ENCODE measurements around the gene SMIM12.
A peak's percentile ranks its signal among the peaks of the same experiment; 100 is the strongest.
"Not testable (repeated sequence)": the region's sequence is repeated elsewhere in the genome, so short reads cannot be mapped to it uniquely, and the experiment has no call there.

The SMIM12 gene

GRCh38 chr1:34842073-34842472 is 17.5 kb downstream of the SMIM12 start:
- no peak for DNase-seq

GRCh38 chr1:34840426-34840825 is 19.1 kb downstream of the SMIM12 start:
- DNase-seq = no peak

- no peak for DNase-seq
Observed at GRCh38 chr1:34839526-34840305, 19.8 kb downstream of the SMIM12 start.

- DNase-seq = no peak
Observed at GRCh38 chr1:34833711-34834110, 25.8 kb downstream of the SMIM12 start.

- DNase-seq = peak; percentile 22
Observed at GRCh38 chr1:34831721-34832246, 27.8 kb downstream of the SMIM12 start.

GRCh38 chr1:34829250-34829649 is 30.3 kb downstream of the SMIM12 start:
- DNase-seq = no peak

- no peak for DNase-seq
Observed at GRCh38 chr1:34828611-34829010, 30.9 kb downstream of the SMIM12 start.

GRCh38 chr1:34827341-34827941 is 32.1 kb downstream of the SMIM12 start:
- no peak for DNase-seq

GRCh38 chr1:34825455-34826091 is 34.0 kb downstream of the SMIM12 start:
- no peak for DNase-seq

GRCh38 chr1:34824817-34825454 is 34.6 kb downstream of the SMIM12 start:
- DNase-seq = no peak

GRCh38 chr1:34822202-34822601 is 37.3 kb downstream of the SMIM12 start:
- no peak for DNase-seq

GRCh38 chr1:34818862-34819261 is 40.7 kb downstream of the SMIM12 start:
- not testable (repeated sequence) for DNase-seq

GRCh38 chr1:34816778-34817177 is 42.8 kb downstream of the SMIM12 start:
- no peak for DNase-seq

- no peak for DNase-seq
Observed at GRCh38 chr1:34816332-34816731, 43.2 kb downstream of the SMIM12 start.

- not testable (repeated sequence) for DNase-seq
Observed at GRCh38 chr1:34810781-34811180, 48.8 kb downstream of the SMIM12 start.

GRCh38 chr1:34808051-34808810 is 51.3 kb downstream of the SMIM12 start:
- no peak for DNase-seq

GRCh38 chr1:34806396-34806795 is 53.2 kb downstream of the SMIM12 start:
- no peak for DNase-seq

- DNase-seq = no peak
Observed at GRCh38 chr1:34803770-34804169, 55.8 kb downstream of the SMIM12 start.
